ENCODE results near the gene SV2C.
A peak's percentile ranks its signal among the peaks of the same experiment; 100 is the strongest.

Gene SV2C

DNA sequence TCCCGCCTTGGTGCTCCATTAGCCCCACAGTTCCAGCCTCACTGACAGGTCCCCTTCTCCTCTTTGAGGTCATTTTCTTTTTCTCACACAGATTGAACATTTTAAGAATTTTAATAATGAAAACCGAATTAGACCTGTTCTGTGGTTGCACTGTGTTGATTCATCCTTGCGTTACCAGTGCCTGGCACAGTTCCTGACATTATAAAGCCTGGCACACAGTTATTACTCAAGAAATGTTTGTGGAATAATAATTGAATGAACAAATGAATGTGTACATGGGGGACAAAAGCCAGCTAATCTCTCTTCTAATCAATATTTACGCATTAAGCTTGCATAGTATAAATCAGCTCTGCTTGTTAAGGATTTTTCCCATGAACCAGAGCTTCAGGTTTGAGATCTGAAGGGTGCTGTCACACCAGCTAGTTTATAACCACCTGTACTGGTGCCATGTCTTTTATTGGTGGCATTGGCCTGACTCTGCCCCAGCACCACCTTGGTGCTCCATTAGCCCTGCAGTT, 80.0 kb downstream of the SV2C start:
- no peak for DNase-seq (ENCODE audit: low read depth)

DNA sequence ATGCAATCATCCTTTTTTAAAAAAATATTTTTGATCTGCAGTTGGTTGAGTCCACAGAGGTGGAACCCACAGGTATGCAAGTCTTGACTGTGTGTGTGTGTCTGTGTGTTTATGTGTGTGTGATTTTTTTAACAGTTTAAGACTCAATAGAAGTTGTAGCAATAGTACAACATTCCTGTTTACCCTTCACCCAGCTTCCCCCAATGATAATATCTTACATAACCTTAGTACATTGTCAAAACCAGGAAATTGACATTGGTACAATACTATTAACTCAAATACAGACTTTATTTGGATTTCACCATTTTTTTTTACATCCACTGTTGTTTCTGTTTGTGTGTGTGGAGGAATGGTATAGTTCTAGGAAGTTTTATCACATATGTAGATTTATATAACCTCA, 81.8 kb downstream of the SV2C start:
- no peak for DNase-seq (ENCODE audit: low read depth)

DNA sequence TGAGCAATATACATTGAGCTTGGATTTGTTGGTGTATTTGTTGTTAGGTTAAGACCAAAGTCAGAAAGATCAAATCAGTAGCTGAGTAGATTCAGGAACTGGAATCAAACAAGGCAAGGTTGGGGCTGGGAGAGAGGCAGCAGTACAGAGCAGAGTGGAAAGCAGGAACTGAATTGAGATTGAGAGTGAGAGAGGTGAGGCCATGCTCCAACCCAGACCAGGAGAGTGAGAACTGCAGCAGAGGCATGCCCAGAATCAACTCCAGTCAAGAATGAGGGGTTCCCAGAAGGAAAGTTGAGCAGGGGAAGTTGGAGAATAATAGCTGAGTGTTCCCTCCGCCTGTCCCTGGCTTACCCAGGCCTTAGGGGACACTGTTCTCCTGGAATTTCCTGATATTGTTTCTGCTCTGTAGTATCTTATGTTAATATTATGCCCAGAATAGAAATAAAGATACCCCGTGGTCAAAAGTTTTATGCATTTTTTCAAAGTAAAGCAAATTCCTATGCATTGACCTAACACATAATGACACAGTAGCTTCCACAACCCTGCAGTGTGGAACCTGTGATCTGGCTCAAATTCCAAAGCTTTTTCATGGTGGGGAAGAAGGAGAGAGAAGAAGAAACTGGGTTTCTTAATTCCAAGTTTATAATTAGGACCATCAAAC, 82.7 kb downstream of the SV2C start:
- DNase-seq (ENCODE audit: low read depth), result no peak

DNA sequence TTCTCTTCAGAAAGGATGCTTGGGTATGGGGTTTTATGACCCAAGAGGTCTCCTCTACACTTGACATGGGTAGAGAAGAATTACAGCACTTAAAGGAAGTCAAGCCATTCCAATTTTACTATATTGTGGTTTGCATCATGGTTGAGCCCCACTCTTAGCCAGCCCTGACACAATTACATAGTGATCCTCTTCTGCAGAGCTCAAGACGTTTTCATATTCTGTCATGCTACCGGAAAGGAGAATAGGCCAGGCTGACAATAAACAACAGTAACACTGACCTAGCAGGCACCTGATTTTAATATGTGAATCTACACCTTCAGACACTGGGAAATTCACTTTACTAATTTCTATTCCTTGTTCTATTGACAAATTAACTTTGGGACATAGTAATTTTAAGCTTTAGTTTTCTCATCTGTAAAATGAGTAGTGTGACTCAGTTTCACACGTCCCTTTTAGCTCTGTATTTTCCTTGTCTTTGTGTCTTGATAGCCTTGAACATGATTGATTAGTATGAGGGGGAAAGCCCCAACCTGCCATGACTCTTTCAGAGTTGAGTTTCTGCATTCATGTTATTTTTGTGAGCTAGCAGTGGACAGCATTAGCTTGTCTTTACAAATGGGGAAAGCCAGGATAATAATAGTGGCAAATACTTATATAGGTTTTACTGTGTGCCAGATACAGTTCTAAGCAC, 83.8 kb downstream of the SV2C start:
- no peak for DNase-seq (ENCODE audit: low read depth)

DNA sequence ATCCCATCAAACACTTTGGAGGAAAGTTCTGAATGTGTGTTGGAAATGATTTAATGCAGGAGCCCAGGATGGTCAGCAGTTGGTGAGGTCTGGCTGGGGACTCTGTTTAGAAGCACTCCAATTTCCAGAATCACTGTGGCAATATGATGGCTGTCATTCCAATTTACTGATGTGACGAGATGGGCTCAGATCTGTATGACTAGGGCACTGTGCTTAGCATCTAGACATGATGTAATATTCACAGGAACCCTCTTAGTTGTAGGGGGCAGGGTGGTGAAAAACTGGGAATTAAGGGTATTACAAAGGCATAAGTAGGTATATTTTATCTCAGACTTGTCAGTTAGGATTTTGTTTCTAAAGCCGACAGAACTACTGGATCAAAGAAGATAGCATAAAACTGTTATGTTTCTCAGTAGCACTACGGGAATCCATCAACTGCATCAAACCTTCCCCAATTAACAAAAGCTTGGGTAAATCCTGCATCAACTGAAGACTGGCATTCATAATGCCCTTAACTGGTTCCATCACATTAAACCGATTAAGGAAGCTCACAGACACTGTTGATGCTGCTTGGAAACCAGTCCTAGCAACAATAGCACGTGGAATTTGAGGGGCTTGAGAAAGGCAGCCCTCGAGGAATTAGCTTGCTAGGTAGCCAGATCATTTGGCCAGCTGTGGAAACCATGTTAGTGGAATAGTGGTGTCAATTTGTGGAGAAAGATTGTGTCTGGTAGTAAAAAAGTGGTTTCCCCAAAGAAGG, 86.1 kb downstream of the SV2C start:
- no peak for DNase-seq (ENCODE audit: low read depth)

DNA sequence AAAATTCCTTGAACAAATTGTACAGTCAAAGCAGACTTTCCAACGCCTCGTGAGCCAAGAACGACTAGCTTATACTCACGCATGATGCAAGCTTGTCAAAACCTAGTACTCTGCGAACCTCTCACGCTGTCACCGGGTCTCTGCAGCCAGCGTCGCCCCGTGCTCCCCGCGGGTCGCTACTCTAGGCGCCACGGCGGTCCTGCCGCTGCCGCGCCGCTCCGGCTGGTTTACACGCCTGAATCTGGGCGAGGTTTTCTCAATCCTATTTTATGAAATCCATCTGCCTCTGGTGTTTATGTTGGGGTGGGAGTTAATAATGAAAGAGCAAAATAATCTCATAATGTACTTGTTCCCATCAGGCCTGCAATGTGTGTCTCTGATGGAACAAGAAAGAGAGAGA, 90.9 kb downstream of the SV2C start:
- DNase-seq (ENCODE audit: low read depth), result no peak

DNA sequence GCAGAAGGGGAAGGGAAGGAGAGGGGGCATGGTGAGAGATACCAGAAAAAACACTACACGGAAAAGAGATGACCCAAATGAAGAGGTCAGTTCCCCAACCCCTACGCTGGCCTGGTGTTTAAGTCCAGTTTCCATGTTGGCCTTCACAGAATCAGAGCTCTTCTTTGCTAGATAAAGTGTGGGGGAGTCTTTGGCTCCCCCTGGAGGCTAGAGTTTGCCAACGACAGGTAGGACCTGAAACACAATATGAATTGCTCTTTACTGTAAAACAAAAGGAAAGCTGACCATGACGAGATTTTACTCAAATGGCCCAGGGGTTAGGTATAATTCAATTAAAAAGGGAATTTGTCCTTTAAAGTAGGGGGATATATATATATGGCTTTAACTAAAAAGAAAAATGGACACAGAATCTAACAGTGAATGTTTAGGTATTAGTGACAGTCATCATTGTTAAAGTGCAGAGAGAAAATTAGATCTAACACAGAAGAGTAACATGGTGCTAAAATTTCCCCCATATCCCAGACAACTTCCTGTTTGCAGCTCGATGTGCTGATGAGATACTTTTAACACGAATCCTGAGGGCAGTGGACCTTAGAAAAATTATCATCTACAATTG, 92.0 kb downstream of the SV2C start:
- peak; percentile 18 for DNase-seq (ENCODE audit: low read depth)

DNA sequence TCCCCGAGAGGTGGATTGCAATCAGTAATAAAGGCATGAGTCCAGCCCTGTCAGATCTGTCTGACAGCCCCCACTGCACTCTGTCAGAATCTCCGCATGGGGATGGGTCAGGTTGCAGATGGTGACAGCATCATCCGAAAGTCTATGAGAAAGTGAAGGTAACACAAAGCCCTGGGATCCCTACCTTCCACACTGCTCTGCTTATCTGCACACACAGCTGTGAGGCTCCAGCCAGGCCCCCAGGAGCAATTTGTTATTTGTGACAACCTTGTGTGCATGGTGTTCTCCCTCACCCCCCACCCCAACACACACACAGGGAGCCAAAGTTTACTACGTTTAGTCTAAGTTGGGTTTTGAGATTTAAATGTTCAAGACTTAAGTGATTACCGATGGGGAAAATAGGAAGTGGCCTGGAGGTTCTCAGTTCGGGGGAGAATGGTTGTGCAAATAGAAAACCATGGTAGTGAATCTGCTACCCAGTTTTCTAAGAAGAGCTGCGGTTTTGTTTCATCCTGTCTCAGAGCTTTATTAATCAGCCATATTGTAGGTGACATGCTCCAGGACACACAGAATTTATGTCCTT, 92.7 kb downstream of the SV2C start:
- DNase-seq (ENCODE audit: low read depth), result no peak

DNA sequence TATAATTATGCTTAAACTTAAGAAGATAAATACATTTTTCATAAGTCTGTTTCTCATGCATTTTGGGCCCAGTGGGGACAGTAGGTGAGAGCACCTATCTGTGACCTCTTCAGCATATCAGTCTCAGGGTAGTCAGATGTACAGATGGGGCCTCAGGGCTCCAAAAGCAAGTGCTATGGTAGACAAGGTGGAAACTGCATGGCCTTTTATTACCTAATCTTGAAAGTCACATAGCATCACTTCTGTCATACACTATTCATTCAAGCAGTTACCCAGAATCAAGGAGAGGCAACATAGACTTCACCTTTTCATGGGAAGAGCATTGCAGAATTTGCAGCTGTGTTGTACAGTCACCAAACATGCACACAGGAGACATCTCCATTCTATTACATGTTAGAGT, 94.8 kb downstream of the SV2C start:
- no peak for DNase-seq (ENCODE audit: low read depth)

DNA sequence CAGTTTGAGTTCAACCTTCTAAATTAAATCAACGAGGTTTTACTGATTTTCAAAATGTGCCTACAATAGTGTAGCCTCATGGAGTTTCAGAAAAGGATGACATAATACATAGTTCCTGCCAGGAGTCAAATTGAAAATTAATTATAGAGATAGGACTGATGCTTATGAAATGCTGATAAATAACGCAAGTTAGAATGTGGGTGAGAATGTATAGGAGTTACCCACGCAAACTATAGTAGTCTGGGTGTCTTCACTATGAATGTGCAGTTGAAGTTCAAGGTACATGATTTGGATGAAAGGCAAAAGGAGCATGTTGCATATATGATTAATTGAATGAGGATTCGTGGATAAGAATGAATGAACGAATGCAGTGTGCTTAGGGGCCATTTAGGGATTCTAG, 95.7 kb downstream of the SV2C start:
- no peak for DNase-seq (ENCODE audit: low read depth)

DNA sequence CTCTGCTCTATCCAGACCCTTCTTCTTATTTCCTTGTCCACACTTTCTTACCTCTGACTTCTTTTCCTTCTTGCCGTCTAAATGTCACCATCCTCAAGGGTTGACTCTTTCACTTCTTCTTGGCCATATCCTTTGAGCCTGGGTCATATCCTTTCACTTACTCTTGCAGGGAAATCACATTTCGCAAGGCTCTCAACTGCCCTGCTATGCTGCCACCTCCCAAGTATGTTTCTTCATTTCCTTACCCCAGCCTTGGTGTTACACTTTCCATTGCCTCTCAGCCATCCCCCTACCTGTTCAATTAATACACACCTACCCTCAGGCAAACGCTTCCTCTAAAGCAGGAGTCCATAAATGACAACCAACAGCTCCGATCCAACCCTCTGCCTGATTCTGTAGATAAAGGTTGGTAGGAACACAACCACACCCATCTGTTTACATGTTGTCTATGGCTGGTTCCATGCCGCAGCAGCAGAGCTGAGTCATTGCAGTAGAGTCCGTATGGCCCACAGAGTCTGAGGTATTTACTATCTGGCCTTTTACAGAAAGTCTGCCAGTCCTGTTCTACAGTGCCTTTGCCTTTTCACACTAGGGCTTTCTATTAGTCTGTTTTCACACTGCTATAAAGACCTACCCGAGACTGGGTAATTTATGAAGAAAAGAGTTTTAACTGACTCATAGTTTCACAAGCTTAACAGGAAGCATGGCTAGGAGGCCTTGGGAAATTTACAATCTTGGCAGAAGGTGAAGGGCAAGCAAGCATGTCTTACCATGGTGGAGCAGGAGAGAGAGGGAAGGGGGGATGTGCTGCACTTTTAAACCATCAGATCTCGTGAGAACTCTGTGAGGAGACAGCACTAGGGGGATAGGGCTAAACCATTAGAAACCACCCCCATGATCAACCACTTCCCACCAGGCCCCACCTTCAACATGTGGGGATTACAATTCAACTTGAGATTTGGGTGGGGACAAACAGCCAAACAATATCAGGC, 97.9 kb downstream of the SV2C start:
- no peak for DNase-seq (ENCODE audit: low read depth)

DNA sequence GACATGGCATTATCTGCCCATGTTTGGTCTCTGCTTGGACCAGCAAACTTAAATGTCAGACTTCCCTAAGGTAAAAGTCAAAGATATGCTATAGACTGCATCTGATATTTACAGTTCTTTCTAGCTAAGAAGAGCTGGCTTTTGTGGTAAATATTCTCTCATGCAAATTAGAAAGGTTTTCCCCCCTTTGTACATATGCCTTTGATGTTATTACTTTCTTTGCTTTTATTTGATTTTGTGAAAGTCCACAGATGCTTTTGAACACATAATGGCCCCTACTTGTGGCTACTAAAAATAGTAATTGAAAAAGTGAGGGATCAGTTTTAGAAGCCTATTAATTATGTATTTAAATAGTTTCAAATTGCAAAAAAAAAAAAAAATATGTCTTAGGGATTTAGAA, 104.2 kb downstream of the SV2C start:
- DNase-seq (ENCODE audit: low read depth), result no peak

DNA sequence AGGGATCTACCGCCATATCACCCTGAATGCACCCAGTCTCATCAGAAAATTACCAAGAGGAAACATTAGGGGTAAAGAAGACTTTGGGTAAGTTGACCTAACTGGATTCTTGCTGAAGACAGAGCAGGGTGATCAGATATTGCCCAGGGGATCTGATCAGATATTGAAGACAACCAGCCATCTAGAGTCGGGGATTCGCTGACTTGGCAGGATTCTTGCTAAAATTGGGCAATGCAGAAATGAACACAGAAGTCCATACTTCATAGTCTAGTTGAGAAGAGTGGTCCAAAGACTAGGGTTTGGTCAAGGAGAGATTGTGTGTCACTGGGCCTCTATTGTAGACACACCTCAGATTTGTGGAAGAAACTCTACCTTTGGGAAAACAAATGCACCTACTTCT, 107.2 kb downstream of the SV2C start:
- no peak for DNase-seq (ENCODE audit: low read depth)

DNA sequence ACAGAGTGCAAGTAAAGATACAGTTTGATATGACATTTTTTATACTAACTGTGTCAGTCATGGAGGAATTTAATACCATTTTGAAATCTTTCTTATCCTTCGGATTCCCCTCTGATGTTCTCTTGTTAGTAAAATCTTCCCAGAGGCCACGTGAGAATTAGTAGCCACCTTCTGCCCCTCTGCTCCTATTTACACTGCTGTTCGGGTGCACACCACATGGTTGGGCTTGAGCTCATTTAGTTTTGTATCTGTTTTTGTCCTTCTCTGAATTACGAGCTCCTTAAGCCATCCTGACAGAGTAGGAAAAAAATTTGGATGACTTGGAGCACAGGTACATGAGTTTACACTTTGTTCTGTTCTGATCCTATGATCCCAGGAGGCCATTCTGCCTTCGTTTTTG, 109.7 kb downstream of the SV2C start:
- no peak for DNase-seq (ENCODE audit: low read depth)

DNA sequence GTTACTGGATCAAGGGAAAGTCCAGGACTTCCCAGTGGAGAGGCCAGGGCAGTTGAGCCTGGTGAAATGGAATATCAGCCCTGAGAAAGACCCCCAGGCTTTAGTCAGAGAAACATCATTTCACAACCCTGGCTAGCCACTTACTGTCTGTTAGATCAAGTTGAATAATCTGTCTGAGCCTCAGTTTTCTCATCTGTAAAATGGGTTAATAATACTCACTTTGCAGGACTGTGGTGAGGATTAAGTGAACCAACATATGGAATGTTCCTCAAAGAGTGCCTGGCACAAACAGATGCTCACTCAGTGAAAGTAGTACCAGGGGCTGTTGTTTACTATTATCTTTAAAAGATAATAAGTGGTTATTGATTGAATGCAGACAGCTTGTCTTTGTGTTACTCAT, 110.5 kb downstream of the SV2C start:
- no peak for DNase-seq (ENCODE audit: low read depth)

DNA sequence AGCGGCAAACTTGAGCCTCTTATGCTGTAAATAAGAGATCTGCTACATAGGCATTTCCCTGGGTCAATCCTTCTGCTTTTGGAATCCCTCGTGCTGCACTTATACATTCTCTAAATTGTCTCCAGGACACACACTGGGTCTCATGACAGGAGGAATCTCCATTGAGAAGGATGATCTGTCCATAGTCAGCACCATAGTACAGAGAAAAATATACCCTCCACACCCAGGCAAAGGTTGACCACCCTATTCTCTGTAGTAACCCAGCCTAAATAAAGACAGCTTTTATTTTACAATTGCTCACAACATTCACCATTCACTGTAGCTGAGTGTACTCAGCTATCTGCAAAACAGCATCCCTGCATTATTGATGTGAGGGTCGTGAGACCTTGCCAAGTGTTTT, 111.2 kb downstream of the SV2C start:
- no peak for DNase-seq (ENCODE audit: low read depth)

DNA sequence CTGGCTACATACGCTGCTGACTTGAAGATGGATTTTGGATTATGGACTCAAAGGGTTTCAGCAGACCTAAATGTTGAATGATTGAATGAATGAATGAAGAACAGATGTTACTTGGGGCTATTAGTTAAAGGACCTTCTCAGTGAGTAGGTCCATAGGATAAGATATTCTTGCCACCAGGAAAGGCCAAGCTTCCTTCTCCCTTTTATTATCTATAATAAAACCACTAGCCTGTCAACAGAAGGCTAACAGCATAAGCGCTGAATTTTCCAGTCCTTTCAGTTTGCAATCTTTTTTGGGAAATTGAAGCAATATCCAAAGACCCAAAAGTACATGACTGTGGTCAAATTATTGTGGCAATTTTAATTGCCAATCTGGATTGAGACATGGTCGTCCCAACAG, 113.3 kb downstream of the SV2C start:
- no peak for DNase-seq (ENCODE audit: low read depth)

DNA sequence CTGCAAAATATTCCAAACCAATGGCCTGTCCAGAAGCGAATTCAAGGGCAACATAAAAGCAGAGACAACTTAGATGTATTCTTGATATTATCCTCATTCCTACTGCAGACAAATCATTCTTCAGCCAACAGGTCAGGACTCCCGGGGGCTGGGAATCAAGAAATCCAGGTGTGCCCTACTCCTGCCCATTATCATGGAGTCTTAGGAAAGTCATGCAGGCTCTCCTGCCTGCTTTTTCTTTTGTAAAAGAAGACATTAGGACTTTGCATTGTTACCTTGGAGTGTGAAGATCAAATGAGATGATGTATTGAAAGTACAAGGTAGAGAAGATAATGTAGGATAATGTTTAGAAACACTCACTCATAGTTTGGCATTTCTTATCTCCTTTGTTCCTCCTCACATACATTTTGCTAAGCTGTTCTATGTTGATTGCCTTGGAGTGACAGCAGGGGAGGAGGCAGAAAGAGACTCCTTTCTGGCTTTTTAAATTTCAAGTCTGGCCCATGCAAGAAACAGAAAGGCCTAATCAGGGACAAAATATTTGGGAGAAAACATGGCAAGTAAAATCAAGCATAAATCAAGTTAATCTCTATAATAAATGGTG, 113.8 kb downstream of the SV2C start:
- no peak for DNase-seq (ENCODE audit: low read depth)

DNA sequence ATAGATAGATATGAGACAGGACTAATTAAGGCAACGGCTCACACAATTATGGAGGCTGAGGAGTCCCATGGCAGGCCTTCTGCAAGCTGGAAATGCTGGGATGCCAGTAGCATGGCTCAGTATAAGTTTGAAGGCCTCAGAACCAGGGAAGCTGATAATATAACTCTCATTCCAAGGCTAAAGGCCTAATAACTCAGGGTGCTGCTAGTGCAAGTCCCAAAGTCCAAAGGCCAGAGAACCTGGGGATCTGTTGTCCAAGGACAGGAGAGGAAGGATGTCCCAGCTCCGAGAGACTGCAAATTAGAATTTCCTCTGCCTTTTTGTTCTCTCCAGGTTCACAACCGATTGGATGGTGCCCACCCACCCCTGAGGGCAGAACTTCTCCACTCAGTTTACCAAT, 114.5 kb downstream of the SV2C start:
- no peak for DNase-seq (ENCODE audit: low read depth)
